Right kidney (tissue), 1 donor: ENCODE results near the gene GNA12.

Experiments used
- DNase-seq: peaks from one replicate; pipeline ENCODE4 v3.0.0-alpha.2; 2016

The GNA12 gene

DNA sequence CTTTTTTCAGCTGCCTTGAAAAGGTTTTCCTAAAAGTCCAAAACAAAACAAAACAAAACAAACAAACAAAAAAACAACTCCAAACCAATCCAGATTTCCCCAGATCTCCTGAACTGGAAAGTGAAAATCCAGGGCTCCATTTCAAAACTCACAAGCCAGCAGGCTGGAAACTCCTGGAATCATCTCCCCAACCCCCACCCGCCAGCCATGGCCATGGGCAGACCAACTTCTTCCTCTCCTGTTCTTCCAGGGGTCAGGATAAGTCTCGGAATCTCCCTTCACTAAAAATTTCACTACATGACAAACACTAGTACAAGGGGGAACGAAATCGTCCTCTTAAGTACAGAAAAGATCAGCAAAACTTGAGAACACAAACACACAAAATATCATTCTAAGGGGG is 40.4 kb downstream of the GNA12 start:
- DNase-seq = no peak

DNA sequence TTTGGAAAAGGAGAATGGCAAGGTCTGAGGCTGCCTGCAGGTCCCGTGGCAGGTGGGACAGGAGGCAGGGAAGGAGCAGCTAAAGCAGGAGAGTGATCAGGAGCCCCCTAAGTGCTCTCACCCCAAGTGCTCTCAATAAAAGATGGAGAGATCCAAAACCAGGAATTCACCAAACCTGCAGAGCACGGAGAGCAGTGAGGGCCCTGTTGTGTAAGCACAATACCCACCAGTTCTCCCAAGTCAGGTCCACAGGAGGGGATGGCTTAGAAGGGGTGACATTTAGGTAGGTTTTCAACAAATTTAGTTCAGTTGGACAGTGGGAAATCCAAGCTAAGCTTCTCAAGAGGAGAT is 40.8 kb downstream of the GNA12 start:
- no peak for DNase-seq

DNA sequence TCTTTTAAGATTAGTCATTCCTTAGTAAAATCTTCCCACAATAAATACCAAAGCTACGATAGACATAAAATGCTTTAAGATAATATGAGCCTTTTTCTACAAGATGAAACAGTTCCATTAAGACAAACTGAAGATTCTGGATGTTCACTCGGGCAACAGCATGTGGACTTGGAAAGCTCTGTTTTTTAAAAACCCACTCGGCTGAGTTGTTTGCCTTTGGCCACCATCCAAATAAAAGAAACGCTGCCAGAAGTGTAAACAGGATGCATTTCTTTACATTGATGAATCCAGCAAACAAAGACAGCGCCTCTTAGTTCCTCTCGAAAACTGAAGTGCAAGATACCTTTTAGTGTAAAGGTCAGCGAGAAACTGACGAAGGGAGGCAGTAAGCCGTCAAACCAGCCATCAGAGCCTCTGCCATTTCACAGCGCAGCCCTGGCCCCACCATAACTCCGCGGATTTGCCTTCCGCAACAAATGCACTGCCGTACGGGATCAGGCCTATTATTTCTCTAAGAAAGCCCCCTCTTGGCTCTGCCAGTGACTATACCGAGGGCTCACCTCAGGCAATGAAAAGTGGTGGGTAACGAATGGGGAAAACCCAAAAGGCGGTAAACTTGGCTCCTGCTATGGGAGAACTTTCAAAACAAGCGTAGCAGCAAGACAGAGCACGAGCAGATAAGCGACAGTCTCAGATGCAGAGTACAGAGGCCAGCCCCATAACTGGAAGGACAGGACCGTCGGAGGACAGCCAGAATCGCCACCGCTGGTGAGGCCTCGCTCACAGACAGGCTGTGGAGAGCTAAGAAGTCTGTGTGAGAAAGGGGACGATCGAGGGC is 41.4 kb downstream of the GNA12 start:
- DNase-seq = peak; percentile 34

DNA sequence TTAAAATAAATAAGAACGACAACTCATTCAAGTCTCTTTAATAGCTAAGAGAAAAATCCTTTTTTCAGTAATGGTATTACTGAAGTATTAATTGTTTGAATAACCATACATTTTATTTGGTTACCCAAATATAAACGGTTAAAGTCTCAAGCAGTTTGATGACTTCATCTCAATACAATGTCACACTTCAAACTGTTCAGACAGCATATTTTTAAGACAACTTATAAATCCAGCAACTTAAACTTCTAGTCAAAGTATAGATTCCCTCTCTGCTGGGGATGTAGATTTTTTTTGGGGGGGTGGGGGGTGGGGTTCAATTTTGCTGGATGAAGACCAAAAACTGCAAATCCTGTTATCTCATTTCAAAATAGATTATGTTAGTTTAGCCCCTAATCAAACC is 42.0 kb downstream of the GNA12 start:
- DNase-seq = no peak

DNA sequence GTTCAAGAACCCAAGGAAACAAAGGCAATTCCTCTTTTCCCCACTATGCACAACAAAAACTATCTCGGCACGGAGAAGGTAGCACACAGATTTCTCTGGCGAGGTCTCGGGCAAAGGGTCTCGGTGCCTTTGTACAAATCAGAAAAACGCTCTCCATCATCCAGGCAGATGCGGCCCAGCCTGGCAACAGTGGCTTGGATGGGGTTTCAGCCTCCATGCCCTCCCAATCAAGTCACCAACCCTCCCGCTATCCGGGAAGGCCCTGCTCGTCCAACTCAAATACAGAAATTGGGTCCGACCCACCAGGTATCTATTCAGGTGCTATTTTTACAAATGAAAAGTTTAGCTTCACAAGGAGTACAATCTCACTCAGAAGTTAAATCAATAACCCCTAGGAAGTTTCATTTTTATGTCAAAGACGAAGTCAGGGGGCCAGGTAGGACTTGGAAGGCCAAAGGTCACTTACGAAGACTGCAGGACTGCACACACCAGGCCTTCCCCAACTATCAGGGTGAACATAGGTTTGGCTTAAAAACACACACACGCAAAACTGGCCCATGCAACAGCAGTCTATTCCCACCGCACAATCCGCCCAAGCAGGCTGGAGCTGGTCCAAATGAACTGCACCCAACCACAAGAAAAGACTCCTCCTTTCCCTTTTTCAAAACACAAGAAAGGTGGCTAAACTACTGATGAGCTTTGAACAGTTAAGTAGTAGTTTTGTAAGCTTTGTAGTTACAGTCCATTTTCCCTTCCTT is 43.0 kb downstream of the GNA12 start:
- DNase-seq = no peak

DNA sequence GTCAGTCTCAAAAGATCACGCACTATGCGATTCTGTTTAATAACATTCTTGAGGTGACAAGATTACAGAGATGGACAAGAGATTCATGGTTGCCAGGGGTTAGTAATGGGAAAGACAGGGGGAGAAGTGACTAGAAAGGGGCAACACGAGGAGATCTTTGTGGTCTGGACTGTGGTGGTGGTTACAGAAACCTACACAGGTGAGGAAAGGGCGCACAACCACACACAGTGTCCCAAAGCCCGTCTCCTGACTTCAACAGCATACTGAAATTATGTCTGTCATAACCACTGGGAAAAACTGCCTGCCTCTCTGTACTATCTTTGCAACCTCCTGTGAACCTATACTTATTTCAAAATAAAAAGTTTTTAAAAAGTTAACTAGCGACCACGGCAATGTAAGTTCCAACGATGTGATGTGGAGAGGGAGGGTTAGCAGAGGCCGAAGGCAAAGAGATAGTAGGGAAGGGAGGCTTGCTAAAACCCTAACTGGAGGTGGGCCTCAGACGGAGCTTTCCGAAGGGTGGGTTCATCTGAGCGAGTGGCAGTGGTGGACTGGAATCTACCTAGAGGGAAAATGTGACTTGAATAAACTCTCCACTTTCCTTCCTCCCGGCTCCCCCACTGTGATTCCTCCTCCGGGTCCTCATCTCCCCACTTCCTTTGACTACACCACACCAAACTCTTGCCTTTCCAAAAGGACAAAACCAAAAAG is 43.7 kb downstream of the GNA12 start:
- no peak for DNase-seq

DNA sequence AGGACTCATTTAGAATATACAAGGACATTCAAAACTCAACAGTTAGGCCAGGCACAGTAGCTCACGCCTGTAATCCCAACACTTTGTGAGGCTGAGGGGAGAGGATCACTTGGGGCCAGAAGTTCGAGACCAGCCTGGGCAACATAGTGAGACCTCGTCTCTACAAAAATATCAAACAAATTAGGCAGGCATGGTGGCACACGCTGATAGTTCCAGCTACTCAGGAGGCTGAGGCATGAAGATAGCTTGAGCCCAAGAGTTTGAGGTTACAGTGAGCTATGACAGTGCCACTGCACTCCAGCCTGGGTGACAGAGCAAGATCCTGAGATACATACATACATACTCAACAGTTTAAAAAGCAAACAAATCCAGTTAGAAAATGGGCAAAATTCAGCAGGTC is 44.9 kb downstream of the GNA12 start:
- no peak for DNase-seq

DNA sequence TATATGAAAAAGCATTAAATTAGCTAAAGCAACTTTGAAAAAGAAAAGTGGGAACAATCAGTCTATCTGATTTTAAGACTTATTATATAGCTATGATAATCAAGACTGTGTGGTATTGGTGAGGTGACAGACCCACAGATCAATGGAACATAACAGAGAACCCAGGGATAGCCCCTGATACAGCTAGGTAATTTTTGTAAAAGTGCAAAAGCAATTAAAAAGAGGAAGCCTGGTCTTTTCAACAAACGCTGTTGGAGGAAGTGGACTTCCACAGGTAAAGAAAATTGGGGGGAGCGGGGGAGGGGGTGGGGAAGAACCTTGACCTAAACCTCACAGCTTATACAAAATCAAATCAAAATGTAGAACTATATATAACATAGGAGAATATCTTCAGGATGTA is 45.4 kb downstream of the GNA12 start:
- no peak for DNase-seq

DNA sequence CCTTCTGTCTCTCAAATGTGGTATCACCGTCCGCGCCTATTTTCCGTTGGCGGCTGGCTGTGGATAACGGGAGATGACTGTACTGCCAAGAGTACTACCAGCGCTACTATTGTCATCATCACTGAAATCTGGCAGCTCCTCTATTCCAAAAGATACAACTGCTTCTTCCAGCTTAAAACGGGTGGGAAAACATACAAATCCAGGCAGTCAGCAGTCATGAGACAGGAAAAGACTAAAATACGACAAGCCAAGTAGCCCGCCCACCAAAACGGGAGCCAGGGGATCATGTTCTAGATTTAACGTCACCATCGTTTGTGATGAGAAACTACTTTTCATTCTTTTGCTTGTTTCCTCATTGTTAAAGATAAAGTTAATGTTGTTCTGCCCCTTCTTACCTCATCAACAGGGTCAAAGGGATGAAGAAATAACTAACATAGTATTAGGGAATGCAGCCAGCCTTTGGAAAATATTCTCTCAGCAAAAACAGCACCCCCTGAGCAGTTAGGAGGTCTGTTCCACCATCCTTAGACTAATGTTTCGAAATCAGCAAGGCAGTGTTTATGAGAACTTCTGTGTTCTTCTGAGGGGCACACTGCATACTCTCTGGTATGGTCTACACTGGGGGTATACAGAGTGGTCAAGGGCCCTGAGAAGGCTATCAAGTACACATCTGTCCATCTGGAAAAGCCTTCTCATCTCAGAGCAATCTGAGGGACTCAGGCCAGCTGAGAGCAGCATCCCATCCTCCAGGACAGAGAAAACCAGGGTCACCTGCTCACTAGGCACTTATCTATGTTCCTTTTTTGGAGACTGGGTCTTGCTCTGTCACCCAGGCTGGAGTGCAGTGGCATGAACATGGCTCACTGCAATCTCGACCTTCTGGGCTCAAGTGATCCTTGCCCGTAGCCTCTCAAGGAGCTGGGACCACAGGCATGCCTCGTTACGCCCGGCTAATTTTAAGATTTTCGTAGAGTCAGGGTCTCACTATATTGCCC is 47.5 kb downstream of the GNA12 start:
- DNase-seq = no peak

DNA sequence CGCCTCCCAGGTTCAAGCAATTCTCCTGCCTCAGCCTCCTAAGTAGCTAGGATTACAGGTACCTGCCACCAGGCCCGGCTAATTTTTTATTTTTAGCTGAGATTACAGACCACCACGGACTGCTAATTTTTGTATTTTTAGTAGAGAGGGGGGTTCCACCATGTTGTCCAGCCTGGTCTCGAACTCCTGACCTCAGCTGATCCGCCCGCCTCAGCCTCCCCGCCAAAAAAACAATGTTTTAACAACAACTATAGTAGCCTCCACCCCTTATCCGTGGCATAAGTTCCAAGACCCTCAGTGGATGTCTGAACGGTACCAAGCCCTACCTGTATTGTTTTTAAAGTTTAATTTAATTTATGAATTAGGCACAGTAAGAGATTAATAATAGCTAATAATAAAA is 48.2 kb downstream of the GNA12 start:
- no peak for DNase-seq

DNA sequence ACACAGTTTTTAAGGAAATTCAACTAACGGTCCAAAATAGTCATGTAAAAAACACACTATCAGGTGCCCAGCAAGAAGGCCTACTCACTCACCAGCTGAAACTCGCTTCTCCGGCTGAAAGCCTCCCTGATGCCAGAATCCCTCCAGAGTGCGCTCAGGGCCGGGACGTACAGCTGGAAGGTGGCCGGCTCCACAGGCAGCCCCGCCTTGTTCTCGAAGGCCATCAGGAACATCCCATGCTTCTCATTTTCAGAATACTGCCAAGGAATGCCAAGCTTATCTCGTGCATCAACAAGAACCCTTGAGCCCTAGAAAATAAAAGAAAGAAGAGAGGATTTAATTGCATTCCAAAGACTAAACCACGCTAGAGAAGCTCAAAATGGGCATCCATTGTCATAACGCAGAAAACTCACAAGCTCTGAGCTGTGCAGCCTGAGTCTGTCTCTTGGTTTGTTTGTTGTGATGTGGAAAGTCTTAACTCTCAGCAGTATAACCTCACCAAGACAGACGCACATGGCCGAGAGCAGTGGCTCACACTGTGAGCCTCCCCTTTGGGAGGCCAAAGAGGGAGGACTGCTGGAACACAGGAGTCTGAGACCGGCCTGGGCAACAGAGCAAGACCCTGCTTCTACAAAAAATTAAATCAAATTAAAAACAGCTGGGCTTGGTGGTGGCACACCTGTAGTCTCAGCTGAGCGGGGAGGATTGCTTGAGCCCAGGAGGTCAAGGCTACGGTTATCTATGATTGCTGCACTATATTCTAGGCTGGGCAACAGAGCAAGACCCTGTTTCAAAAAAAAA is 49.1 kb downstream of the GNA12 start:
- DNase-seq = no peak

DNA sequence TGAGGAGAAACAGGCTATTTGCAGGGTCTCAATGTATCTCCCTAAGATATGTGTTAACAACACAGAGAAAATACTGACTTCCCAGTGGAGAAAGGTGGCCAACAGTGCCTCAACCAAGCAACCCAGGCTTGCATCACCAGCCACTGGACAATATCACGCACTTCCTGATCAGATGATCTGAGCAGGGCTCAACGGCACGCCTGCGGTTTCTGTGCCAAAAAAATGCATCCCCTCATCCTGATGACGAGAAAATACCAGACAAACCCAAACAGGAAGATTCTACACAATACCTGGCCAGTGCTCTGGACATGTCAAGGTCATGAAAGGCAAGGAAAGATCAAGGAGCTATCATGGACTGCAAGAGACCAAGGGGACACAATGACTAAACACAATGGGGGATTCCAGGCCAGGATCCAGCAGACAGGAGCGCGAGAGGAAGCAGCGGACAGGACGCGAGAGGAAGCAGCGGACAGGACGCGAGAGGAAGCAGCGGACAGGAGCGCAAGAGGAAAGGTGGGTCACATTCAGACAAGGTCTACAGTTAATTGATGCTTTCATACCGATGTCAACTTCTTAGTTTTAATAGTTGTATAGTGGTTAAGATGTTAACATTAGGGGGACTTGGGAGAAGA is 51.1 kb downstream of the GNA12 start:
- DNase-seq = no peak

DNA sequence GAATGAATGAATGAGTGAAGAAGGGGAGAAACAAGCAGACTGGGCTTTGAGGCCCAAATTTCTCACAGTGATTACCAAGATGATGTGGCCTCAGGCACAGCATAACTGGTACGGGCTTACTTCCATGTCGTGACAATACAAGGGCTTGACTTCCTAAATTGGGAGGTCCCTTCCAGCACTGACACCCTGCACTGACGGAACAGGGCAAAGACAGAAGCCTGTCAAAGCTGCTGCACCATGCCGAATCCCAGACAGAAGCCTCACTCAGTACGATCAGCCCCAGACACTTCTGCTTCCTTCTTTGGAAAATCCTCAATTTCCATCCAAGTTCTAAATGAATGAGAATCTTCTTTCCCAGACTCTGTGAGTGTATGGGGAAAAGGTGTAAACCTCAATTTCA is 51.9 kb downstream of the GNA12 start:
- DNase-seq = no peak

DNA sequence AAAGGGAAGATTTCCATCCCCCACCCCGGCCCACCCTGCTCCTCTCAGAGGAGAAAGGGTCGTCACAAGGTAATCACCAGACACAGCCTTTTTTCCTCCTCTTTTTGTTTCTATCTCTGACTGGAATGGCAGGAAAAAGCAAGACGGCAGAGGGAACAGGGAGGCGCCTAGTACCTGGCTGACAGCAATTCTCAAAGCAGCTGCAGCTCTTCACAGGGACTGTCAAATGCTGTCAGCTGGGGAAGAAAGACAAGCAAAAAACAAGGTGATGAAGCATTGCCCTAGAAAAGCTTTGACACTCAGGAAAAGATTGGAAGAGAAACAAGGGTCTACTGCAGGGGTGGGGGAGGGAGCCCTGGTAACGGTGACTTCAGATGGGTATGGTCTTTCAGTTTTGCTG is 52.7 kb downstream of the GNA12 start:
- DNase-seq = no peak

DNA sequence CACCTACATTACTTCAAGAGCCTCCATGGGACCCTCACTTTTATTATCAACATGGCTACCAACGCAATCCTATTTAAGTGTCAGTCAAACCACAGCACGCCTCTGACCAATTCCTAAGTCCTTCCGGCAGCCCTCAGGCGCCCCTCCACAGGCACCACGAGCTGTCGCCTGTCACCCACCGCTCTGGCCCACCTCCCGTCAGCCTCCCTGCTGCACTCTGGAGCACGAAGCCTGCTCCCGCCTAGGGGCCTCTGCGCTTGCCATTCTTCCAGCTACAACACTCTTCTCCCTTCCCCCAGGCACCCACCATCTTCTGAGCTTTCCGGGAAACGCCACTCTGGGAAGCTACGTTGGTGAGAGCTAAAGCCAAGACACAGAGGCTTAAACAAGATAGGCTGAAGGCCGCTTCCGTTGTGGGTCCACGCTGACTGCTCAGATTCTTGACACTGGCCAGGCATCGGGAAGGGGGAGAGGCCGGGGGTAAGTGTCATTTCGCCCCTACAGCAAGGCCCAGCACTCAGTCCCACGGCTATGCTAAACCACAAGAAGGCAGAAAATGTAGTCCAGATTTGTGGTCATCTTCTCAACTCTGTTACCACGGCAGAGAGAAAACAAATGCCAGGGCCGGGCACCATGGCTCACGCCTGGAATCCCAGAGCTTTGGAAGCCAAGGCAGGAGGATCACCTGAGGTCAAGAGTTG is 56.7 kb downstream of the GNA12 start:
- no peak for DNase-seq

DNA sequence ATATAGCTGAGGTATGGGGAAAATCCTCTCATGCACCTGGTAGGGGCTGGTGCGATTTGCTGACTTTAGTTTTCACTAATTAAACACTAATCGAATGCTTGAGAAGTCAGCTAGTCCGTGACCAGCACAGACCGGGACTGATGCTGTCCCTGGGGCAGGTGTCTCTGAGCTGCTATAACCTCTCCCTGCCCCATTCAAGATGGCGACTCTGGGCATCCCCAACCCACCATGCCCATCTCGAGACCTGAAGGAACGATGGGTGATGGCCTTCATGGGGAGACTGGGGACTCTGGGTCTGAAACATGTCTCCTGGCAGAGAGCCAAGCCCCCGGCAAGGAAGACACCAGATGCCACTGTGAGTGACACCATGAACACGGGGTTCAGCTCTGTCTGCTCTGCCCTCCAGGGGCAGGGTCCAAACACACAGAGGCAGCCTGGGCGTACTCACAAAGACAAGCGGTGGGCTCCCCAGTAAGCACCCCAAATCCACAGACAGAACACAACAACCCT is 57.4 kb downstream of the GNA12 start:
- no peak for DNase-seq

DNA sequence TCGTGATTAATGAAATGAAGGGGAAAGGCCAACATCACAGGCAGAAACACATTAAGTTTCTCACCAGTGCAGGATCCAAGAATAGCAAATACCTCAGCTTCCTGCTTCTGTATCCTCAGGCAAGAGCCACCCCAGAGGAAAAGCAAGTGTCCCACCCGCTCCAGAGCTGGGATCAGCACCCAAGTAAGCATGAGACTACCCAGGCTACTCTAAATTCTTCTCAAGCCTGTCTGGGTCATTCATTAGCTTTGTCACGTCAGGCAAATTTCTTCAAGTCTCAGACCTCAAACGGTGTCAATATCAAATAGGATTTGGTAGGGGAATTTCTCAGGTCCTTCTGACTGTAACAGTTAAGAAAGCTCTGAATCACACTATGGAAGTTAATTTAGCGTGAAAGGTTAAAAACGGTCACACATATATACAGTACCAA is 59.0 kb downstream of the GNA12 start:
- no peak for DNase-seq

DNA sequence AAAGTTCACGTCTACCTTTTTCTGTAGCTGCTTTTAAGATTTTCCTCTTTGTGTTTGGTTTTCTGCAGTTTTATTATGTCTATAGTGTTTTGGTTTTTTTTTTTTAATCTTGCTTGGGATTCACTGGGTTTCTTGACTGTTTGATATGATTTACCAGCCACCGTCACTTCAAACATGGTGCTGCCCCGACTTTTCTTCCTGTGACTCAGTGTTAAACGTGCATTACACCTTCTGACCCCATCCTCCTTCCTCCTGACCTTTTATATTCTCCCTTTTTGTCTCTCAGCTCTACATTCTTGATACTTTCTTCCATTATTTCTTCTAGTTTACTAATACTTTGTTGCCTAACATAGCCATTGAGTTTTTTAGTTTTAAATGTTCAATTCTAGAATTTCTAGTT is 61.5 kb downstream of the GNA12 start:
- DNase-seq = no peak

DNA sequence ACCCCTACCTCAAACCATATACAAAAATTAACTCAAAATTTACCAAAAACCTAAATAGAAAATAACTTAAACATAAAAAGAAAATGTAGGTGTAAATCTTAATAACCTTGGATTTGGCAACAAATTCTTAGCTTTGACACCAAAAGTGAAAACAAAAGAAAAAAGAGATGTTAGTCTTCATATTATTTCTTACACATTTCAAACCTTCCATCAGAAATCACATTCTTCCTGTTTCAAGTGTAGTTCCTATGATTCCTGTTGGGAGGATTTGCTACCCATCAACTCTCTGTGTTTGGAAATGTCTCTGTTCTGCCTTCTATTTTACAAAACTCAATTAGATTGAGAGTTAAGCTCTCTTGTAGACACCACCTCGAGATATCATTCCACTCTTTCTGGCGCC is 62.0 kb downstream of the GNA12 start:
- no peak for DNase-seq

DNA sequence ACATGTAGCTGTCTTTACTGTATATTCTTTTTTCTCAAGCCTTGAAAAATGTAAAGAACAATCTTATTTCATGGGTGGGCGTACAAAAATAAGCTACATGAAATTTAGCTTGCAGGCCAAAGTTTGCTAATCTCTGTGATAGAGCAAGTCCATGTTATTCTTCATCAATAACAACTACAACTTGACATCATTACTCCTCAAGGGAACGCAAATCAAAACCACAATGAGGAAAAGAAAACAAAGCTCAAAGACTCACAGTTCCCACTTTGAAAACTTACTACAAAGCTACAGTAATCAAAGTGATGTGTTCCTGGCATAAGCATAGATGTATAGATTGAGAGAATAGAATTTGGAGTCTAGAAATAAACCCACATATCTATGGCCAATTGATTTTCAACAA is 62.5 kb downstream of the GNA12 start:
- DNase-seq = no peak
